HG02571 (cell line): ENCODE results near the gene PKHD1.

ENCODE experiments used
- ATAC-seq: cut with Tn5 transposase; IDR thresholded peaks from one replicate; pipeline ENCODE4 v1.9.1; 2021; ENCODE audit warnings: mild to moderate bottlenecking, moderate library complexity; ENCODE audit not compliant: unreplicated experiment

Gene PKHD1

GRCh38 chr6:51578994-51579393 lies 508.4 kb downstream of the PKHD1 start:
- ATAC-seq: no peak

DNA sequence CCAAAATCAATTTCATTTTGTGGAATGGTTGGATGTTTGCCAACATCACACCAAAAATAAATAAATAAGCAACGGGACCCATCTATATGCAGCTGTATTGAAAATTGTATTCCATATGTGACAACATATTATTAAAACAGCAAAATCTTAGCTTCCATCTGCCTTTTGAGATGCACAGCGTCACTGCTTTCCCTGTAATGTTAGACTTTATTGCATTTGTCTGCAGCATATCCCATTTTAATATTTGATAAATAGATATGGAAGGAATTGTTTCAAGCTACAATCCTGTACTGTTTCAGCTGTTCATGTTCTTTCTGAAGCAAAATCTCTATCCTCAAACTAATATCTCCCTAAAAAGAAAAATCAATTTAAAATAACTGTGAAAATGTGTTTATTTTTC lies 509.1 kb downstream of the PKHD1 start:
- no peak for ATAC-seq

- no peak for ATAC-seq
These were observed 513.4 kb downstream of the PKHD1 start for GRCh38 chr6:51574040-51574439.

DNA sequence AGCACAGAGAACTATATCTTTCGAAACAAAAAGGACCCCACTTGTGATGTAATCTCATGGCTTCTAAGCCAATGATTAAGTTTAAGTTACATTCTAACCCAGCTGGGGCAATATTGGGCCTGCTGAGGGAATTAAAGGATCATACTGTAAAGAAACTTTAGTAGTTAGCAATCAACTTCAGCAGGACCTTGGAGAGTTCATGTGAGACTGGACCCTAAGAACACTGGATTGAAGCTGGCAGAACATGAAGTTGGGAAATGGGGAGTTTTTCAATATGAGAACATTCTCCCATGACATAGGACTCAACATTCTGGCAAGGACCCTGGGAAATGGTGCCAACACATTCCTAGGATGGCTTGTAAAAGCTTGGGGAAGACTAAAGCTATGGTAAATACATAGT lies 516.2 kb downstream of the PKHD1 start:
- no peak for ATAC-seq

- no peak for ATAC-seq
These were observed 517.1 kb downstream of the PKHD1 start for GRCh38 chr6:51570168-51570921.

DNA sequence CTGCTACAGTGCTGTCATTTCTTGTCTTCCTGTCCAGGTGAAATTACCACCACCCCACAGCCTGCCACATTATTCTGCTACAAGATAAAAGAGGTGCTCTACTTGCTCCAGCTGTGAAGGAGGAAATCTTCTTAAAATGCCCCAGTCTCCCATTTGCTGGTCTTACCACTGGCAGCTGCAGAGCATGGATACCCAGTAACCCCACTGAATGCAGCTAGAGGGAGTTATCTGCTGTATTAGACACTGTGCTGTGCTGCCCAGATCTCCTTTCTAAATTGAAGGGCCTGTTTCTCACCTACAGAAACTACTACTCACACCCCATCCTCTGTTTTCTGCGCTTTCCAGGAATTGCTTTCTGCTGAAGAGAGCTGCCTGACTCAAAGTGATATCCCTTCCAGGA lies 517.8 kb downstream of the PKHD1 start:
- ATAC-seq: no peak

- no peak for ATAC-seq
These were observed 518.6 kb downstream of the PKHD1 start for GRCh38 chr6:51568771-51569170.

- no peak for ATAC-seq
These were observed 521.9 kb downstream of the PKHD1 start for GRCh38 chr6:51565472-51565871.
